K562 (cell line): ENCODE results near the gene DCAF15. TPM values are rescaled to one million over a fixed set of nuclear protein-coding genes. Genes with fewer than 3 reads are reported as not detected.

ENCODE experiments used
- ATAC-seq: fragments of 200-7000 bp; cut with Tn5 transposase; 3 replicates; pipeline ENCODE4 v1.9.1; 2020; ENCODE audit warnings: moderate library complexity
- BruUV-seq: library from RNA; stranded (reverse); fragments of 400-500 nt; replicated peaks from 2 replicates; lab custom pipeline; 2021; lab: Mats Ljungman, UMichigan
- CTCF ChIA-PET: fragments of 300-600 bp; formaldehyde crosslinking; extraction: SDS; loops from one replicate; lab custom pipeline; 2021; ENCODE audit warnings: low intra/inter-chr PET ratio; lab: Yijun Ruan, JAX
- POLR2A ChIA-PET: fragments of 300-600, 350-650 bp; sonication (Branson Sonifier 250); formaldehyde crosslinking; extraction: SDS; loops from one replicate; lab custom pipeline; 2021; ENCODE audit warnings: antibody characterized with exemption, inconsistent platforms; lab: Yijun Ruan, JAX
- DNase-seq, 4 experiments: peaks; one replicate each; pipeline versions ENCODE4 v3.0.0 to v3.0.0-alpha.2; 2011 to 2018; ENCODE audit warnings: low spot score in 3 of 4, mixed read lengths in 3 of 4; ENCODE audit errors: extremely low read depth in 1 of 4
- FAIRE-seq: peaks from 2 replicates; lab custom pipeline; 2011; peaks lifted over from hg19 to GRCh38; lab: Jason Lieb, UNC
- H2AFZ ChIP-seq: 2 replicates; pipeline ENCODE4 v1.6.0; 2011; ENCODE audit warnings: low read depth, low read length, control low read depth, inconsistent platforms
- H3K27ac ChIP-seq: fragments of 200-600 bp; 3 replicates; pipeline ENCODE4 v1.8.0; 2011; ENCODE audit warnings: low read depth, mild to moderate bottlenecking, control low read depth, inconsistent platforms, low read length, moderate library complexity, mixed read lengths; ENCODE audit errors: extremely low read depth
- H3K27me3 ChIP-seq, 2 experiments: fragments of 300-600 bp in 1 of 2; 2 replicates in 1 of 2; 3 replicates in 1 of 2; pipeline versions ENCODE4 v1.6.0 to v1.8.0; 2011; ENCODE audit warnings: inconsistent platforms in 2 of 2, low read length in 2 of 2, mild to moderate bottlenecking in 1 of 2, mixed read lengths in 1 of 2, moderate library complexity in 1 of 2; ENCODE audit not compliant: control insufficient read depth in 2 of 2, insufficient read depth in 2 of 2
- H3K36me3 ChIP-seq: fragments of 300-600 bp; 3 replicates; pipeline ENCODE4 v1.8.0; 2011; ENCODE audit warnings: mild to moderate bottlenecking, low read length, inconsistent platforms; ENCODE audit not compliant: control insufficient read depth, insufficient read depth
- H3K4me1 ChIP-seq, 2 experiments: fragments of 200-600 bp in 1 of 2; replicated peaks in 1 of 2; 2 replicates in 1 of 2; 3 replicates in 1 of 2; pipeline versions ENCODE4 v1.5.1 to v1.8.0; 2011; ENCODE audit warnings: inconsistent platforms in 2 of 2, low read length in 2 of 2, mild to moderate bottlenecking in 1 of 2, mixed read lengths in 1 of 2, moderate library complexity in 1 of 2; ENCODE audit not compliant: control insufficient read depth in 2 of 2, insufficient read depth in 2 of 2
- H3K4me2 ChIP-seq: 2 replicates; pipeline ENCODE4 v1.6.1; 2011; ENCODE audit warnings: low read length, control low read depth, inconsistent platforms, mixed read lengths; ENCODE audit not compliant: insufficient read depth
- H3K4me3 ChIP-seq: fragments of 200-600 bp; sonication (generic), shearing (Covaris generic); 2 replicates; pipeline ENCODE4 v1.5.1; 2016; ENCODE audit warnings: control low read depth, inconsistent platforms
- H3K79me2 ChIP-seq: fragments of 200-600 bp; 3 replicates; pipeline ENCODE4 v1.8.0; 2011; ENCODE audit warnings: low read length, inconsistent platforms; ENCODE audit not compliant: control insufficient read depth, insufficient read depth
- H3K9ac ChIP-seq, 2 experiments: 2 replicates each; pipeline versions ENCODE4 v1.6.0 to v1.6.1; 2011; ENCODE audit warnings: low read depth in 2 of 2, low read length in 2 of 2, control low read depth in 1 of 2, inconsistent platforms in 1 of 2, mild to moderate bottlenecking in 1 of 2, mixed read lengths in 1 of 2; ENCODE audit not compliant: insufficient read depth in 1 of 2
- H3K9me1 ChIP-seq: one replicate; pipeline ENCODE4 v1.6.0; 2011; ENCODE audit warnings: inconsistent platforms, mild to moderate bottlenecking, low read length, moderate library complexity; ENCODE audit not compliant: control insufficient read depth, insufficient read depth
- H3K9me3 ChIP-seq: replicated peaks from 2 replicates; pipeline ENCODE4 v1.5.1; 2011; ENCODE audit warnings: low read depth, low read length, inconsistent platforms; ENCODE audit not compliant: control insufficient read depth, insufficient read depth
- H4K20me1 ChIP-seq: replicated peaks from 2 replicates; pipeline ENCODE4 v1.6.1; 2011; ENCODE audit warnings: low read length, inconsistent platforms, mixed read lengths; ENCODE audit not compliant: control insufficient read depth, insufficient read depth
- CBX2 ChIP-seq: fragments of 200-600 bp; sonication (generic); IDR thresholded peaks from one replicate; pipeline ENCODE4 v1.6.1; 2012; ENCODE audit warnings: mild to moderate bottlenecking, low read length, inconsistent platforms; ENCODE audit not compliant: insufficient read depth, poor library complexity, severe bottlenecking
- HCFC1 ChIP-seq: IDR thresholded peaks from 2 replicates; pipeline ENCODE4 v1.6.1; 2012; ENCODE audit warnings: low read depth, low read length, improper control_type of control experiment
- JUNB ChIP-seq: fragments of 450-650 bp; formaldehyde crosslinking; conservative IDR thresholded peaks from 2 replicates; pipeline ENCODE4 v1.4.0; 2020; ENCODE audit warnings: mild to moderate bottlenecking
- NFRKB ChIP-seq: fragments of 450-650 bp; IDR thresholded peaks from 2 replicates; pipeline ENCODE4 v1.6.1; 2016; ENCODE audit warnings: low read depth
- TRIM28 ChIP-seq: fragments of 450-650 bp; IDR thresholded peaks from 2 replicates; pipeline ENCODE4 v1.6.1; 2017
- ZNF133 ChIP-seq: fragments of 250-450 bp; sonication (Bioruptor Pico); IDR thresholded peaks from 2 replicates; pipeline ENCODE4 v1.4.0; 2020; ENCODE audit warnings: mild to moderate bottlenecking
- ZNF766 ChIP-seq: fragments of 200-800 bp; sonication (Bioruptor generic); conservative IDR thresholded peaks from 2 replicates; pipeline ENCODE4 v1.6.1; 2016; ENCODE audit warnings: missing genetic modification characterization, missing compliant biosample characterization
- WGBS: fragments of 100-300 bp; shearing (Covaris generic); methylation state at CpG from one replicate; pipeline ENCODE4 v1.1.6; 2016; ENCODE audit warnings: low coverage, mixed read lengths; ENCODE audit not compliant: insufficient coverage; ENCODE audit errors: missing lambda C conversion rate; 5-methylcytosine and 5-hydroxymethylcytosine counted together
- in situ Hi-C: fragments of 300-500 bp; cut with MboI; formaldehyde crosslinking; loops from 4 replicates; pipeline ENCODE4 v1.15.0; 2018; ENCODE audit warnings: inconsistent platforms, mixed read lengths
- intact Hi-C: fragments of 100-400 bp; cut with micrococcal nuclease; formaldehyde crosslinking; loops from 2 replicates; pipeline ENCODE4 v1.14.2; 2022
- polyA plus RNA-seq, 8 experiments: library from polyadenylated mRNA; depleted of rRNA in 4 of 8; stranded (reverse) in 5 of 8; unstranded in 3 of 8; fragments of >200 nt; fragmentation: Nextera tagmentation in 2 of 8; fragmentation: Illumina TruSeq in 1 of 8; extraction: Ambion mirVana in 2 of 8; extraction: Trizol in 1 of 8; gene quantifications; 2 replicates each; pipeline versions ENCODE4 v1.2.1 to v1.2.3, GENCODE V29; 2011 to 2014; ENCODE audit warnings: inconsistent platforms in 1 of 8, missing spikeins in 1 of 8
- total RNA-seq, 7 experiments: library from RNA; depleted of rRNA in 6 of 7; stranded (reverse); fragments of >200 nt in 6 of 7; fragmentation: Illumina TruSeq in 2 of 7; extraction: Trizol in 2 of 7; gene quantifications; 2 replicates each; pipeline versions ENCODE4 v1.2.1 to v1.2.3, GENCODE V29; 2011 to 2021; ENCODE audit warnings: low replicate concordance in 1 of 7

Gene DCAF15
- total and polyA plus RNA-seq, 9 of the 15 experiments (the other 6 are each of a cell fraction or from before 2014, with no cell fraction given) = 0.17 to 68.5 (median 27.7) TPM

- intact Hi-C loops (no loop called here), in situ Hi-C loops (no loop called here)
- ChIA-PET POLR2A (interaction anchor here (0.5 to 1.3 kb wide), 6 partner anchors 11 to 39 kb away, joined by 3 read pairs; no protein-coding TSS in a partner anchor), CTCF (no interaction called here)
- Histone ChIP-seq H3K9ac (peak overlapping the region in 1 of 2 experiments; percentile 71; a peak in 2 of 4 replicates), H4K20me1 (no peaks in the 10 kb centered on the region), H3K27me3 (no peaks in the 10 kb centered on the region), H3K9me1 (no peaks in the 10 kb centered on the region), H3K9me3 (no peaks in the 10 kb centered on the region), H3K4me1 (peaks cover 0 to 49% of the 10 kb centered on the region in 2 experiments; a peak in 2 of 5 replicates), H2AFZ (no peak overlapping the region), H3K79me2 (no peaks in the 10 kb centered on the region), H3K4me3 (no peak overlapping the region), H3K4me2 (no peak overlapping the region), H3K27ac (no peak overlapping the region), H3K36me3 (peaks cover 49% of the 10 kb centered on the region; the same call in 2 of the 3 replicates)
- ATAC-seq = peak; percentile 67
- TF ChIP-seq ZNF766 (CRISPR knock-in tag) (no peak), ZNF133 (no peak), HCFC1 (no peak), JUNB (CRISPR knock-in tag) (no peak), CBX2 (no peak), NFRKB (no peak), TRIM28 (no peak)
- no peak for FAIRE-seq
- peak; percentile 39 to 85 (median 63) for DNase-seq
- no TSS peak for BruUV-seq
- 93% methylated on average over 16 of the region's 74 CpGs for WGBS
These were observed 26.3 kb downstream of the DCAF15 start for GRCh38 chr19:13978351-13979243.
